HepG2 (cell line): ENCODE results near the gene RIMBP2. TPM values are rescaled to one million over a fixed set of nuclear protein-coding genes. Genes with fewer than 3 reads are reported as not detected.

Experiments
- ATAC-seq: fragments of 200-7000 bp; cut with Tn5 transposase; 3 replicates; pipeline ENCODE4 v1.9.1; 2020; ENCODE audit warnings: mild to moderate bottlenecking, moderate library complexity
- BruUV-seq: library from RNA; stranded (reverse); fragments of 400-500 nt; replicated peaks from 2 replicates; lab custom pipeline; 2021; lab: Mats Ljungman, UMichigan
- CTCF ChIA-PET: fragments of 300-600 bp; formaldehyde crosslinking; extraction: SDS; loops from one replicate; lab custom pipeline; 2021; ENCODE audit warnings: low total read pairs, inconsistent platforms, low intra/inter-chr PET ratio; lab: Yijun Ruan, JAX
- POLR2A ChIA-PET: fragments of 350-600 bp; sonication (Branson Sonifier 250); formaldehyde crosslinking; loops from one replicate; lab custom pipeline; 2020; ENCODE audit warnings: antibody characterized with exemption, inconsistent platforms; lab: Yijun Ruan, JAX
- DNase-seq: peaks from one replicate; pipeline ENCODE4 v3.0.0-alpha.2; 2015; ENCODE audit warnings: low spot score
- FAIRE-seq: peaks from 3 replicates; lab custom pipeline; 2011; peaks lifted over from hg19 to GRCh38; lab: Jason Lieb, UNC
- H2AFZ ChIP-seq: one replicate; pipeline ENCODE4 v1.6.1; 2011; ENCODE audit warnings: low read length, inconsistent platforms
- H3K27ac ChIP-seq: fragments of 300-600 bp; 3 replicates; pipeline ENCODE4 v1.8.0; 2011; ENCODE audit warnings: mixed run types, mild to moderate bottlenecking, mixed read lengths, low read length, inconsistent platforms; ENCODE audit not compliant: insufficient read depth; ENCODE audit errors: extremely low read length
- H3K27me3 ChIP-seq, 2 experiments: fragments of 200-600 bp in 1 of 2; 2 replicates in 1 of 2; 3 replicates in 1 of 2; pipeline versions ENCODE4 v1.6.0 to v1.8.0; 2011; ENCODE audit warnings: low read length in 2 of 2, mild to moderate bottlenecking in 2 of 2, moderate library complexity in 2 of 2, inconsistent platforms in 1 of 2; ENCODE audit not compliant: insufficient read depth in 2 of 2, control insufficient read depth in 1 of 2
- H3K36me3 ChIP-seq, 2 experiments: fragments of 200-600 bp in 1 of 2; replicated peaks in 1 of 2; 2 replicates in 1 of 2; 3 replicates in 1 of 2; pipeline versions ENCODE4 v1.5.1 to v1.8.0; 2011; ENCODE audit warnings: low read length in 2 of 2, inconsistent platforms in 1 of 2; ENCODE audit not compliant: insufficient read depth in 2 of 2, control insufficient read depth in 1 of 2
- H3K4me1 ChIP-seq: 2 replicates; pipeline ENCODE4 v1.5.1; 2012; ENCODE audit warnings: low read length, inconsistent platforms; ENCODE audit not compliant: insufficient read depth
- H3K4me2 ChIP-seq: 2 replicates; pipeline ENCODE4 v1.6.0; 2011; ENCODE audit warnings: low read depth, low read length, inconsistent platforms
- H3K4me3 ChIP-seq, 3 experiments: fragments of 200-600 bp in 1 of 3; sonication (generic), shearing (Covaris generic) in 1 of 3; replicated peaks in 1 of 3; 2 replicates each; pipeline ENCODE4 v1.5.1; 2011 to 2016; ENCODE audit warnings: low read length in 3 of 3, inconsistent platforms in 2 of 3, low read depth in 2 of 3, mild to moderate bottlenecking in 2 of 3, control low read depth in 1 of 3, mixed read lengths in 1 of 3; ENCODE audit not compliant: insufficient read depth in 1 of 3
- H3K79me2 ChIP-seq: one replicate; pipeline ENCODE4 v1.6.1; 2011; ENCODE audit warnings: low read length, inconsistent platforms; ENCODE audit not compliant: insufficient read depth
- H3K9ac ChIP-seq: 2 replicates; pipeline ENCODE4 v1.6.0; 2011; ENCODE audit warnings: mild to moderate bottlenecking, low read depth, low read length, inconsistent platforms; ENCODE audit not compliant: insufficient read depth
- H3K9me3 ChIP-seq: 2 replicates; pipeline ENCODE4 v1.5.1; 2012; ENCODE audit warnings: mild to moderate bottlenecking, low read length
- H4K20me1 ChIP-seq: 2 replicates; pipeline ENCODE4 v1.6.0; 2011; ENCODE audit warnings: inconsistent platforms, mild to moderate bottlenecking, low read length, moderate library complexity; ENCODE audit not compliant: insufficient read depth
- DMAP1 ChIP-seq: IDR thresholded peaks from 2 replicates; pipeline ENCODE4 v1.6.1; 2016
- FOXM1 ChIP-seq: sonication (generic); formaldehyde crosslinking; IDR thresholded peaks from 2 replicates; pipeline ENCODE4 v1.5.0; 2020; ENCODE audit warnings: missing genetic modification reagents
- SNRNP70 ChIP-seq: fragments of 200-400 bp; formaldehyde crosslinking; IDR thresholded peaks from 2 replicates; pipeline ENCODE4 v1.6.1; 2017; ENCODE audit warnings: mild to moderate bottlenecking, low read depth, low read length, moderate library complexity
- TOPORS ChIP-seq: sonication (generic); formaldehyde crosslinking; IDR thresholded peaks from 2 replicates; pipeline ENCODE4 v1.8.0; 2023; ENCODE audit warnings: mild to moderate bottlenecking, missing genetic modification reagents
- ZBTB8A ChIP-seq: sonication (generic); formaldehyde crosslinking; IDR thresholded peaks from 2 replicates; pipeline ENCODE4 v1.4.0; 2020; ENCODE audit warnings: mild to moderate bottlenecking, low read depth, missing genetic modification reagents, borderline replicate concordance
- ZMYM2 ChIP-seq: sonication (generic); formaldehyde crosslinking; IDR thresholded peaks from 2 replicates; pipeline ENCODE4 v1.8.0; 2022; ENCODE audit warnings: mild to moderate bottlenecking, missing genetic modification reagents
- ZNF3 ChIP-seq: IDR thresholded peaks from 2 replicates; pipeline ENCODE4 v1.7.0; 2017; ENCODE audit warnings: inconsistent platforms
- ZNF331 ChIP-seq: sonication (generic); formaldehyde crosslinking; IDR thresholded peaks from 2 replicates; pipeline ENCODE4 v1.4.0; 2020; ENCODE audit warnings: missing genetic modification reagents
- ZNF776 ChIP-seq: sonication (generic); formaldehyde crosslinking; IDR thresholded peaks from 2 replicates; pipeline ENCODE4 v1.4.0; 2020; ENCODE audit warnings: mild to moderate bottlenecking, missing genetic modification reagents
- WGBS: methylation state at CpG from one replicate; pipeline ENCODE4 v1.1.6; 2017; ENCODE audit warnings: low lambda C conversion rate; 5-methylcytosine and 5-hydroxymethylcytosine counted together
- in situ Hi-C: cut with HindIII; loops from 2 replicates; pipeline ENCODE4 v1.10.0; 2017; ENCODE audit warnings: low pct_unique_long_range_greater_than_20kb; ENCODE audit not compliant: extremely low pct_ligation_motif_present
- intact Hi-C: fragments of 100-400 bp; cut with micrococcal nuclease; formaldehyde crosslinking; loops from one replicate; pipeline ENCODE4 v1.10.0; 2022; ENCODE audit not compliant: unreplicated experiment
- polyA plus RNA-seq, 8 experiments: library from polyadenylated mRNA; depleted of rRNA in 3 of 8; stranded (reverse) in 7 of 8; unstranded in 1 of 8; fragments of >200 nt; fragmentation: Illumina TruSeq in 4 of 8; extraction: Trizol in 4 of 8; gene quantifications; 2 replicates each; pipeline versions ENCODE4 v1.2.1 to v1.2.3, GENCODE V29; 2011 to 2016; ENCODE audit warnings: low read depth in 4 of 8, missing spikeins in 1 of 8, mixed read lengths in 1 of 8; ENCODE audit not compliant: insufficient read depth in 1 of 8
- total RNA-seq, 5 experiments: library from RNA; depleted of rRNA; stranded (reverse); fragments of >200 nt; fragmentation: Illumina TruSeq; extraction: Trizol; gene quantifications; 2 replicates each; pipeline ENCODE4 v1.2.3, GENCODE V29; 2016; ENCODE audit warnings: low read depth in 1 of 5
- TF ChIP-seq, protein P1 (sequence below): sonication (generic); formaldehyde crosslinking; IDR thresholded peaks from 2 replicates; pipeline ENCODE4 v1.8.1; 2023; ENCODE audit warnings: mild to moderate bottlenecking, moderate library complexity, missing genetic modification reagents
- TF ChIP-seq, protein P2 (sequence below): sonication (generic); formaldehyde crosslinking; IDR thresholded peaks from 2 replicates; pipeline ENCODE4 v1.5.0; 2020; ENCODE audit warnings: missing genetic modification reagents, mild to moderate bottlenecking, borderline replicate concordance

The RIMBP2 gene
- total and polyA plus RNA-seq, 2 of the 13 experiments (the other 11 are each of a cell fraction or from before 2014, with no cell fraction given) = 0.03 TPM; not detected in 1

DNA sequence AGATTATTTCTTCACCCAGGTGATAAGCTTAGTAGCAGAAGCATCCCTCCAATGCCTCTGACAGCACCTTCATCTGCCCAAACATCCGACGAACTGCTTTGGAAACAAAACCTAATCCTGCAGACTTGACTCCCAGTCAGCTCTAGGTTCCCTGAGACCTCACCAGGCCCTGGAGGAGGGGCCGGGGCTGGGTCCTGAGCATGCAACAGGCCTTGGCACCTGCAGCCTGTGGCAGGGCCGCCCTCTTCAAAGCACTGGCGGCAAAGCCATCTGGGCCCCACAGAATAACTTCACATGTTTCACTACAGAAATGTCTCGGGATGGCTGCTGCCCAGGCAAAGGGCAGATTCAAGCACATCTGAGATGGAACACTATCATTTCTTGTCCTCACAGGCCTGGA lies 245.1 kb downstream of the RIMBP2 start:
- ATAC-seq = no peak
- H3K79me2 ChIP-seq = no peaks in the 10 kb centered on the region
- no peak overlapping the region for H3K4me2 ChIP-seq
- H3K4me3 ChIP-seq = no peak overlapping the region
- peaks cover 4 to 46% of the 10 kb centered on the region in 2 experiments; a peak in 4 of 5 replicates for H3K27me3 ChIP-seq
- no peak for FAIRE-seq
- TF ChIP-seq ZNF776 = no peak
- TF ChIP-seq TOPORS (CRISPR knock-in tag) = no peak
- TF ChIP-seq ZNF3 (CRISPR knock-in tag) = no peak
- no peak for TF ChIP-seq FOXM1
- TF ChIP-seq, protein P1, sequence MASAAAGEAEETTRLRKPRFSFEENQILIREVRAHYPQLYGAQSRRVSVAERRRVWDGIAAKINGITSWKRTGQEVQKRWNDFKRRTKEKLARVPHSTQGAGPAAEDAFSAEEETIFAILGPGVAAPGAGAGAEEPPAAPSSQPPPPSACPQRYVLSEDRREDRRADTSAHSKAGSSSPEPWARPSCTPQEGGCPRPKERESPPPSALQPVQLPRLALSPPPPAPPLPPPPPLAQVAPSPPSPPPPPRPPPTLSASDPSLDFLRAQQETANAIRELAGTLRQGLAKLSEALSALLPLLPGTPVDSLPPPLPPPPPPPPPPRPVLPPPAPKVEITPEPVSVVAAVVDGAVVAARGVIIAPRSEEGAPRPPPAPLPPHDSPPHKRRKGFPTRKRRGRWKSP (CRISPR knock-in tag) = no peak
- no peak for TF ChIP-seq ZNF331
- TF ChIP-seq DMAP1 = no peak
- no peak for TF ChIP-seq ZBTB8A (CRISPR knock-in tag)
- no peak for TF ChIP-seq ZMYM2 (CRISPR knock-in tag)
- TF ChIP-seq, protein P2, sequence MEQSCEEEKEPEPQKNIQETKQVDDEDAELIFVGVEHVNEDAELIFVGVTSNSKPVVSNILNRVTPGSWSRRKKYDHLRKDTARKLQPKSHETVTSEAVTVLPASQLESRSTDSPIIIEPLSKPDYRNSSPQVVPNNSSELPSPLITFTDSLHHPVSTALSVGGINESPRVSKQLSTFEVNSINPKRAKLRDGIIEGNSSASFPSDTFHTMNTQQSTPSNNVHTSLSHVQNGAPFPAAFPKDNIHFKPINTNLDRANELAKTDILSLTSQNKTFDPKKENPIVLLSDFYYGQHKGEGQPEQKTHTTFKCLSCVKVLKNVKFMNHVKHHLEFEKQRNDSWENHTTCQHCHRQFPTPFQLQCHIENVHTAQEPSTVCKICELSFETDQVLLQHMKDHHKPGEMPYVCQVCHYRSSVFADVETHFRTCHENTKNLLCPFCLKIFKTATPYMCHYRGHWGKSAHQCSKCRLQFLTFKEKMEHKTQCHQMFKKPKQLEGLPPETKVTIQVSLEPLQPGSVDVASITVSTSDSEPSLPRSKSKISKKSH (CRISPR knock-in tag) = no peak
- no peak for TF ChIP-seq SNRNP70
- TF ChIP-seq, all 625 proteins: peak for 0
- Histone ChIP-seq H3K9ac (no peak overlapping the region), H3K9me3 (peaks cover 17% of the 10 kb centered on the region), H3K36me3 (no peaks in the 10 kb centered on the region), H2AFZ (no peak overlapping the region), H4K20me1 (no peaks in the 10 kb centered on the region), H3K4me1 (no peaks in the 10 kb centered on the region), H3K27ac (no peak overlapping the region)
- CTCF ChIA-PET = no interaction called here
- DNase-seq = no peak
- intact Hi-C loops (no loop called here), in situ Hi-C loops (no loop called here)
- POLR2A ChIA-PET = no interaction called here
- WGBS = 8% methylated on average over 2 of the region's 6 CpGs
- BruUV-seq = no TSS peak
